SHP77 (cell line): ENCODE data around the gene HNRNPAB.
"Not testable (repeated sequence)": the region's sequence is repeated elsewhere in the genome, so short reads cannot be mapped to it uniquely, and the experiment has no call there.

ENCODE experiments used
- DNase-seq, 2 experiments: peaks; one replicate each; lab custom pipeline; 2025; lab: John Stamatoyannopoulos, UW

The HNRNPAB gene

DNA sequence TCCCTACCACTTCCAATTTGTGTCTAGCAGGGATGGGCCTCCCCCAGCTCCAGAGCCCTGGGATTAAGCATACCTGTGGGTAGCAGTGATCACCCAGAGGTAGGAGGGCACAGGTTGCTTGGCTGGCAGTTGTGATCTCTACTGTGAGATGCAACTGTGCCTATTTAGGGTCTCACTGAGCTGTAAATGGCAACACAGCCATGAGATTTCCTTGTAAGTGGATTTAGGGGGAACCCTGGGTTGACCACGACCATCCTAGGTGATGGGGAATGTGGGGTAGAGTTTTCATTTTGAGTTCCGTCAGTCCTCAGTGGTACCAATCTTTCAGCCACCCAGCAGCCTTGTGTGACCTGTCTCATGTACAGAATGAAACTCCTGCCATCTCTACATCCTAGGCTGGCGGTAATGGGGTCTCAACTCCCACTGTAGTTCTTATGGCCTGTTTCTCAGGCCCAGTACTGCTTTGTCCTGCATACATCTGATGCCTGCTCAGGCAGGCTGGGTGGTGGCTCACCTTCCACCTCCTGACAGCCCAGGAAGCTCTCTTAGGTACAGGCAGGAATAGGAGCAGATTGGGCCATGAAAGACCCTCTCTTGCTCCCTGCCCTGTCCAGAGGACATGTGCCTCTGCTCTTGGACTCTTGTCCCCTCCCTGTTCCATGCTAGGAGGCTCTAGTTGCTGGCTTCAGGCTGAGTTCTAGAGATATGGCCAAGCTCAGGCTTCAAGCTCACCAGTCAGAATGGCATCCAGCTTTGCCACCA lies 8.1 kb downstream of the HNRNPAB start:
- no peak for DNase-seq

DNA sequence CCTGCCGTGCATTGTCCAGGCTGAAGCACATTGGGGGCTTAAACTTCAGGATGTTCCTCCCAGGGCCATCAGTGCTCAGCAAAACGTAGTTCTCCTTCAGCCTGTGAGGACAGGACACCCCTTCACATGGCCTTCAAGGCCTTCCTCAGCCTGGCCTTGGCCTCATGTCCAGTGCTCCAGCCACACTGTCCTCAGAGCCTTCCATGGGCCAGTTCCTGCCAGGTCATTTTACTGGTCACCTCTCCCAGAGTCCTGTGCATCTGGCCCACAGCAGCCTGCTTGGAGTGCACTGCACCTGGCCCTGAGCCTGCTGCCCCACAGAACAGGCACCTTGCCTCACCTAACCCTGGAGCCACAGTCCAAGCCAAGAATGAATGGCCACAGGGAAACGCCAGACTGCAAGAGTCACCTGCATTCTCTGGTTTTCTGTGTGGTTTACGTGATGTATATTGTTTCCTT lies 8.7 kb downstream of the HNRNPAB start:
- no peak for DNase-seq

DNA sequence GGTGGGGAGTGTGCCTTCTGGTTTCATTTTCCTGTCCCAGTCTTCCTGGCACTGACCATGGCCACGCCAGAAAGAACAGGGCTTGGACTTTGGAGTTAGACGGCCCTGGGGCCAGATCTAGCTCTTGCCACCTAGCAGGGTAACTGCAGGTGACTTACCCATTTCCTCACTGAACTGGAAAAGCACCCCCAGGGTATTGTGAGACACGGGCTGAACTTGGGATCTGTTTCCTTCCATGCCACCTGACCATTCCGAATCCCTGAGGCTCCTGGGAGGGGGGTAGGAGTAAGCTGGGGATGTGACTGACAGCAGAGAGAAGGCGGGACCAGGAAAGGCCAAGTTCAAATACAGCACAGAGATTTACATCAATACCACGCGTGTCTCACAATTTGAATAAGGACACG lies 9.4 kb downstream of the HNRNPAB start:
- no peak for DNase-seq

DNA sequence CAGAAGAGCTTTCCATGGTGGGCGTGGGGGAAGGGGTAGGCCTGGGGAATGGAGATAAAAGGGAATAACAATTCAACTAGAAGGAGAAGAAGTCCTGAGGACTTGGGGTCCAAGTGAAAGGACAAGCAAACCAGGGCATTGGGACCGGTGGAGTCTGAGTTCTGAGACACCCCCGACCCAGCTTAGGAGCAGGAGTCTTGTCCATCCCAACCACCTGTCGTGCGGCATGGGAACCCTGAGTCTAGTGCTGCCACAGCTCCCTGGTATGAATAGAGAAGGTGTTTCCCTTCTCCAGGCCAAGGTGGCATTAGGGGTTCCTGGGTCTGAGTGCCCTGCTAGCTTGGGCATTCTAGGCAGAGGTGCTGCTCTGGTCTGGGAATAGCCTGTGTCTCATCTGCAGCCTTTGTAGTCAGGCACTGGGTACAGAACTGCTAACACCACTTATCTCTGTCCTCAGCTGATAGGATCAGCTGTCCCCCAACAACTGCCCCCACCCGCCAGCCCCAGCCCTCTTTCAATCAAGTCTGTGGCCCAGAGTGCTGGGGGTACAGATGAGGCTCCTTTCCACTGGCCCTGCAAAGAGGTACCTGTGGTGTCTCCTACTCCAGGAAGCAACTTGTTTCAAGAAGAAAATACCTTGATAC lies 9.9 kb downstream of the HNRNPAB start:
- DNase-seq: no peak

DNA sequence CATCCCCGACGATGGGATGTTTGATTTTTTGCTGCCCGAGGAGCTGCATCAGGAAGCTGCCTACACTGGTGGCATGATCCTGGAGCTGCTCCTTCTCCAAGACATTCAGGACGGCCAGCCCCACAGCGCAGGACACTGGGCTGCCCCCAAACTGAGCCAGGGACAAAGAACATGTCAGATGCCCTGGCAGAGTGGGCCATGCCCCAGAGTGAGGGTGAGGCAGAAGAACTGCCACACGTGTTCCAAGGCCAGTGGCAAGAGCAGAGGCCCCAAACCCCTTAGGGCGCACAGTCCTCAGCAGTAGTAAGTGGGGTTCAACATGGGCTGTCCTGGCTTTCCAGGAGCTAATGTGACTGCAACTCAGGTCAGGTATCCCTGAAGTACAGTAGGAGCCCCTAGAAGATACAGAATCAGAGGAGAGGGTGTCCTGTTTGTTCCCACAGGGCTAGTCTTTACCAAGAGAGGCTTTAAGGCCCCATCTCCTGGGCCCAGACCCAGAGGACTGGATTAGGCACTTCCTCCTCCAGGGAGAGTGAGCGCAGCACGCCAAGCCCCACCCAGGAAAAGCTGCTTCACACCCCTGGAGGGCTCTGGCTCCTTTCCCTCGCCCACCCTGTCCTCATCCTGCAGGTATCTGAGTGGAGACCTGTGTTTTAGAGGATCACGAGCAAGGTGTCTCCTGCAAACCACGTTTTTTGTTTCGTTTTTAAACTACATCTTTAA lies 11.1 kb downstream of the HNRNPAB start:
- DNase-seq: no peak

DNA sequence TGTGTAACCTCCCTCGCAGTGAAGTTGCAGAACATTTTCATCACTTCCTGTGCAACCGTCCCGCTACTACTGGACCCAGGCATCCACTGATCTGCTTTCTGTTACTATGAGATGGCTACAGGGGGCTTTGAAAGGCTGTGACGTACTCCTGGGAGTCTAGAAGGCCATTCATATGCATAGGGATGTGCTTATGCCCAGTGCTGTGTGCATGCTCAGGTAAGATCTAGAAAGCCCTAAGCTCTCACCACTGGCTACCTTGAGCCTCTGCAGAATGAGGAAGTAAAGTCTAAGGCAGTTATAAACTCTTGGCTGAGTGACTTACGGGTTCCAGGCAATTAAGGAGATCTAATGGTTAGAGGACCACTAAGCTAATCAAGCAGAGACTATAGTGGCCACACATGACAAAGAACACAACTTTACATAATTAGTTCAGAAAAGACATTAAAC lies 11.8 kb downstream of the HNRNPAB start:
- no peak for DNase-seq

DNA sequence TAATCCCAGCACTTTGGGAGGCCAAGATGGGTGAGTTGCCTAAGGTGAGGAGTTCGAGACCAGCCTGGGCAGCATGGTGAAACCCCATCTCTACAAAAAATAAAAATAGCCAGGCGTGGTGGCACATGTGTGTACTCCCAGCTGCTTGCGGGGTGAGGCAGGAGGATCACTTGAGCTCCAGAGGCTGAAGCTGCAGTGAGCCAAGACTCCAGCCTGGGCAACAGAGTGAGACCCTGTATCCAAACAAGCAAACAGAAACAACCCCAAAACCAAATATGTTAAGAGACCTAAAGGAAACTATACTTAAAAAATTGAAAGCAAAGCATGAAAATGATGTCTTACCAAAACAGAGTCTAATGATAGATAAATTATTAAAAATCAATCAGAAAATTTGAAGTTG lies 12.4 kb downstream of the HNRNPAB start:
- no peak for DNase-seq

DNA sequence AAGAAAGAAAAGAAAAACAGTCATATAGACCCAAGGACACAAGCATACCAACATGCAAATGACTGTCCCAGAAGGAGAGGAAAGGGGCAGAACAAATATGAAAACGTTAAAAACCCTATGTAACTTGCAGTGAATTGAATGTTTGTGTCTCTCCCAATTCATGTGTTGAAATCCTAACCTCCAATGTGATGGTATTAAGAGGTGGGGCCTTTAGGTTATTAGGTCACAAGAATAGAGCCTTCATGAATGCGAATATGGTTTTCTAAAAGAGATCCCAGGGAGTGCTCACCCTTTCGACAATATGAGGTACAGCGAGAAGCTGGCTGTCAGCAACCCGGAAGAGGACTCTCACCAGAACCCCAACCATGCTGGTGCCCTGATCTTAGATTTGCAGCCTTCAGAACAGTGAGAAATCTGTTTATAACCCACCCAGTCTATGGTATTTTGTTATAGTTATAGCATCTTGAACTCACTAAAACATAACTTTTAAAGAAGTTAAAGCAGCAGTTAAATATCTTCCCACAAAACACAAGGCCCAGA lies 14.0 kb downstream of the HNRNPAB start:
- DNase-seq: no peak

DNA sequence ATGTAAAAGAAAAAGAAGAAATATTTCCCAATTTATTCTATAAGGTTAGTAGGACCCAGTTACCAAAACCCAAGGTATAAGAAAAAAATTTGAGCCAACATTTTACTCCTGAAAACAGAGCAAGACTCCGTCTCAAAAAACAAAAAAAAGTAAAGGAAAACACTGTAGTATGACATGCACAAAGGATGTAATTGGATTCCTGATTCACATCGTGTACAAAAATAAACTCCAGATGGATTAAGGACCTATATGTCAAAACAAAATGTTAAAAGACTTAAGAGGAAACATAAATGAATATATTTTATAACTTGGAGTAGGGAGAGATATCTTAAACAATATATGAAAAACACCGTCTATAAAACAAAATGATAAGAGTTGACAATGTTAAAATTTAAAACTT lies 14.5 kb downstream of the HNRNPAB start:
- no peak for DNase-seq

DNA sequence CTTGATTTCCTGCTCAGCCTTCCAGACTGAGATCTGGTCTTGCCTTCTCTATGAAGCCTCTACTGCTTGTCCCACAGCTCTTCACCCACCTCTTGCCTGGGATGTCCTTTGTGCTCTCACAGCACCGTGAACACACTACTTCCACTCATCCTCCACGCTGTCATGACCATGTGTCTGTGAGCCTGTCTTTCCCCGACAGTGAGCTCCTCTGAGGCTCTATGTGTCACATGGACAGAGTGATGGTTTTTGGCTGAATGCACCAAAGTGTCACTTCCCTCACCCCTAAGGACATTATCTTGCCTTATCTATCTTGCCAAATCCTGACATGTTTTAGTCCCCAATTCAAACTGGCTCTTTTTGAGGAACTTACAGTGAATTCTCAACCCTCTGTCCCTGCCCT lies 16.9 kb downstream of the HNRNPAB start:
- no peak for DNase-seq

DNA sequence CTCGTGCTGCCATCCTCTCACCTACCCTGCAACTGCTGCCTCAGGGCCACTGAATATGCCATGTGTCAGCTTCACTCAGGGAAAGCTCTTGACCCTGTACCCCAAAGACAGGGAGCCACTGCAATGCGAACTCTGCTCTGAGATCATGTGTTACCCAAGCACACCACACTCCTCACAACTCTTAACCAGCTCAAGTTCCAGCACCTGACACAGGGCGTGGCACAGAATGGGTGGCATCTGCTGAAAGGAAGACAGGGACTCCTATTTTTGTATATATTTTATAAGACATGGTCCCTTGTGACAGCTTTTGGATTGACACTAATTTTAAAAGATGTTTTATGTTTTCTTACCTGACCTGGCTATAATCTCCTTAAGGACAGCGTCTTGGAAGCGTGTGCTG lies 17.5 kb downstream of the HNRNPAB start:
- no peak for DNase-seq

DNA sequence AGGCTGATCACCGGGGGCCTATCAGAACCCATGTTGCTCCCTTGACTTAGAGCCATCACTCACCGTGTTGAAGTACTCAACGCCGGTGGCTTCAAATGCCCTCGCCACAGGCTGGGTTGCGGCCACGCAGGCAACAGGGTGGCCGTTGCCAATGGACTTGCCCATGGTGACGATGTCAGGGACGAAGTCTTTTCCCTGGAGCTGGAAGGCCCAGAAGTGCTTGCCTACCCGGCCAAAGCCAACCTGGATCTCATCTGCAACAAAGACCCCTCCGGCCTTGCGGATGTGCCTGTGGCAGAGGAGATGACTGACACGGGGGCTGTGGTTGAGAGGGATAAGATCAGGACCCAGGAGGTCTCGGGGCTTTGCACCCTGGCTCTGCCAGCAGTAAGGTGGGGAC lies 18.0 kb downstream of the HNRNPAB start:
- no peak for DNase-seq

DNA sequence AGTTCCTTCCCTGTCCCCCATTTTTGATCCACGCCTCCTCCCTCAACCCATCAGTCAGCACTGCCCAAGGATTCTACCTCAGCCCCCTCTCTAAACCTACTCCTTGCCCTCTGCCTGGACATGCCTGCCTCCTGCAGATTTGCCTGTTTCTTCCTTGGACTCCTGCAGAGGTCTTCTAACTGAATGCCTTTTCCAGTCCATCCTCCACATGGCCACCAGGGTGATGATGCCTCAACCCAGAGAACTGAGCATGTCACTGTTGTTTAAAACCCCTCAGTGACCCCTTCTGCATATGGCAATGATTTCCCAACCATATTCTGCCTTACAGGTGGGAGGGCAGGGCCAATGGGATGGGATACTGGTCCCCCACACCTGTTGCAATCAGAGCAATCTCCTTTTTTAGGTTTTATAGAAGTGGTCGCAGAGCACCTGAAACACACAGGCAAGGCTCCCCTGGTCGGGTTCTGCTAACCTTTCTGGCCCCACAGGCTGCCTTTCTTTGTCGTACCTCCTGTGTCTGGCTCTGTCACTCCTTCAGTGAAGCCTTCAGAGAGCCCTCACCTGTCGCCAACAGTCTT lies 19.0 kb downstream of the HNRNPAB start:
- DNase-seq: no peak

DNA sequence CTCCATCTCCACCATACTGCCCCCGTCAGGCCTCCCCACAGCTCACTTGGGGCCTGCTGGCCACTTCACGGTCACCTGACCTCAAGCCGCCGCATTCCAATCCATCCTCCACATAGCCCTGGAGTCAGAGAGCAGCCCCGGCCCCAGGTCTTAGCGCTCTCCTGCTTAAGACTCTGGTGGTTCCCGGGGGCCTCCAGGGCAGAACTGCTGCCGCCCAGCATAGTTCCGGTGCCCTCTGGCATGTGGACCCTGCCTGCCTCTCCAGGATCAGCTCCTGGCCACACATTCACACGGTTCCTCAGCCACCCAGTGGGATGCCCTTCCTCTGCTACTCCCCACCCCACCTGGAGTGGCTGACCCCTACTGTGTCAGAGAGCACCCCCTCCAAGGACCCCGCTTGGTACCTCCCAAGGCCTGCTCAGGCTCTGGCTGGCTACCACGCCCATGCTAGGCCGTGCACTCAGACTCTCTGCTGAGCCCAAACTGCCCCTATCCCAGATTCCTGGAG lies 19.5 kb downstream of the HNRNPAB start:
- DNase-seq: no peak

DNA sequence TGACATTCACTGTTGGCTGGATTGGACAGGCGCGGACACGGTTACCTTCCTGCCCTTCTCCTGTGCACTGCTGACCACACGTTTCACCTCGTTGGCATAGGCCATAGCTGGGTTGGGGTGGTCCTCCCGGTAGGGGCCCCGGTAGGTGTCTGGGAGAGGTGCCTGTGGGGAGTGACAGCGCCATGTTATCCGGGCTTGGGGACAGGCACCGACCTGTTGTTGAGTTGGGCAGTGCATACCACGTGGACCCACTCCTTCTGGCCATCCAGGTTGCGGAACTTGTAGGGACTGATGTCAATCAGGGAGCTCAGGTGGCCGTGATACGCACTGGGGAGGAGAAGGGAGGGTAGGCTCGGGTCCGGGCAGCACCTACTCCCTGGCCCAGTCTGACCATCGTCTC lies 20.1 kb downstream of the HNRNPAB start:
- no peak for DNase-seq

DNA sequence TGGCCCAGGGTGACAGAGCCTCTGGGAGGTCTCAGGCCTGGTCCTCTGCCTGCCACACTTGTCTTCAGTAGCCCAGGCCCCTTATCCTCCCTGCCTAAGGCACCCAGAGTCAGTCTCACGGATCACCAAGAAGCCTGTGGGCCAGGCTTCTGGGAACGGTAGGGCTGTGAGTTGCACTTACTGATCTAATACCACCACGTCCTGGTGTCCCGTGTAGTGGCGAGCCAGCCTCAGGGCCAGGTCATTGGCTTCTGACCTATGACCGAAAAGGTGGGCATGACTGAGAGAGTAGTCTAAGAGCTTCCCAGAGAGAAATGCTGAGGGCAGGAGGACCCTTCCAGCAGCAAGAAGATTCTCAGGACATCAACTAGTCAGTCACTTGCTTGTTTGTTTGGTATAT lies 20.8 kb downstream of the HNRNPAB start:
- no peak for DNase-seq

DNA sequence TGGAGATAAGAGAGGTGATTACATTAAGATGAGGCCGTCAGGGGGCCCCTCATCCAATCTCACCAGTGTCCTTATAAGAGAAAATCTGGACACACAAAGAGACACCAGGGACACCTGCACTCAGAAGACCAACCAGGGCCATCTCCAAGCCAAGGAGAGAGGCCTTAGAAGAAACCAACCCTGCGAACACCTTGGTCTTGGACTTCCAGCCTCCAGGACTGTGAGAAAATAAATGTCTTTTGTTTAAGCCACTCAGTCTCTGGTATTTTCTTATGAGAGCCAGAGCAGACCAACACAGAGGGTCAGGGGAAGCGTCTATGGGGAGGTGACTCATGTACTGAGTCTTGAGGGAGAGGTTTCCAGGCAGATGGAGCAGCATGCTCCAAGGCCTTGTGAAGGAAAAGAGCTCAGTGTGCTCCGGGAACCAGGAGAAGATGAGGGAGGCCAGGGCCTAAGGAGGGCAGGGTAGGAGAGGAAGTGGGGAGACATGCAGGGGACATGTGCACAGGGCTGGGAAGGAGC lies 22.9 kb downstream of the HNRNPAB start:
- DNase-seq: no peak

DNA sequence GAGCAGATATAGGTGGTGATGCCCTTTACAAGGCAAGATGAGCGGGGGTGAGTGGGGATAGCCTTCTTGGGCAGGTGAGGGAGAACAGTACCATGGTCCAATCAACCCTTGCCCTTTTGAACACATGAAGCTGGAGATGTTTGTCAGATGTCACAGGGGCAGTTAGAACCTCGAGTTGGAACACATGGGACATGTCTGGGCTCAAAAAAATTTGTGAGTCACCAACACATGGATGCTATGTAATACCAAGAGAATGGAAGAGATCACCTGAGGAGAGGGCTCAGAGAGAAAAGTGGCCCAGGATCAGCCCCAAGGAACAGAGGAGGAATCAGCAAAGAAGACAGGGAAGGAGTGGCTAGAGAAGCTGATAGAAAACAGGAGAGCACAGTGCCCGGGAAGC lies 23.6 kb downstream of the HNRNPAB start:
- DNase-seq: no peak

DNA sequence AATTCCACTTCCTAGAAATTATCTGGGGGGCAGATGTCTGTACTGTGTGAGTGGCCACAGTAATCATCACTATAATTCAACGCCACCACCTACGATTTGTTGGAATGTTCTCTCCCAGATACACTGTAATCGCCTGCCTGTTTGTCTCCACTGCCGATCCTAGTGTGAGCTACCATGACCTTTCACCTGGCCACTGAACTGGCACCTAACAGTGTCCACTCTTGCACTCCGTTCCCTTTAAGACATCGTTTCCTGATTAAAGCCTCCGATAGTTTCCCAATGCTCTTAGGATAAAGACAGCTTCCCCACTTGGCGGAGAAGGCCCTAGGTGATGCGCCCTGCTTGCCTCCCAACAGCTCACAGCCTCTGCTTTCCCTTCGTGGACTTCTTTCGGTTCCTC lies 24.3 kb downstream of the HNRNPAB start:
- DNase-seq: no peak

DNA sequence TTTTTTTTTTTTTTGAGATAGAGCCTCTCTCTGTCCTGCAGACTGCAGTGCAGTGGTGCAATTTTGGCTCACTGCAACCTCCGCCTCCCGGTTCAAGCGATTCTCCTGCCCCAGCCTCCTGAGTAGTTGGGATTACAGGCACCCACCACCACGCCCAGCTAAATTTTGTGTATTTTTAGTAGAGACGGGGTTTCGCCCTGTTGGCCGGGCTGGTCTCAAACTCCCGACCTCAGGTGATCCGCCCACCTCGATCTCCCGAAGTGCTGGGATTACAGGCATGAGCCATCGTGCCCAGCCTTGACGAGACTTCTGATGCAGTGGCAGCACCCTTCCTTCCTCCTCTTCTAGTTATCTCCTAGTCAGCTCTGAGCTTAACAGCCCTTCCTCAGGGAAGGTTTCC lies 24.8 kb downstream of the HNRNPAB start:
- DNase-seq: not testable (repeated sequence)

DNA sequence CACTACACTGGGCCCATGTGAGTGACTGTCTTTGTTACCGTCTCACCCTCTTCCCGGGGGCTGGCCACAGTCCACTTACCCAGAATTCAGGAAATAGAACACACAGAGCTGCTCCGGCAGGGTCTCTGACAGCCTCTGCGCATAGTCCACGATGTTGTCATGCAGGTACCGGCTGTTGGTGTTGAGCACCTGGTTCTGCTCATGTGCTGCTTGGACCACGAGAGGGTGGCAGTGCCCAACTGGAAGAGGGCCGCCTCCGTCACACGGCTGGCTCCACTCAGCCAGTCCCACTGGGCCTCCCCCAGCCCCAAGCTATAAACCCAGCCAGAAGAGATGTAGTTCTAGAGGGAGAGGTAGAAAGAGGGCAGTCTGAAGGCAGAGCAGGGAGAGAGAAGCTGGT lies 25.5 kb downstream of the HNRNPAB start:
- DNase-seq: no peak
